ENCODE results near the gene MFSD6.
"Not testable (repeated sequence)": the region's sequence is repeated elsewhere in the genome, so short reads cannot be mapped to it uniquely, and the experiment has no call there.

The MFSD6 gene

DNA sequence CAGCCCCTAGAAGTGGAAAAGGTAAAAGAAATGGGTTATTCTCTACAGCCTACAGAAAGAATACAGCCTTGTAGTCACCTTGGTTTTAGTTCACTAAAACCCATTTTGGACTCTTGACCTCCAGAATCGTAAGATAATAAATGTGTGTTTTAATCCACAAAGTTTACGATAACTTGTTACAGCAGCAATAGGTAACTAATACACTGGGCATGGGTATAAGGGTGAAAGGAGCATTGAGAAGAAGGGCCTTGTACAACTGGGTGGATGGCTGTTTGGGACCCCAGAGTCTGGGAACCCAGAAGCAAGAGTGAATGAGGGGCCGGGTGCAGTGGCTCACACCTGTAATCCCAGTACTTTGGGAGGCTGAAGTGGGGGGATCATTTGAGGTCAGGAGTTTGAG, 2.2 kb upstream of the MFSD6 start:
- DNase-seq, result no peak

GRCh38 chr2:190406805-190407204, 1.4 kb upstream of the MFSD6 start:
- no peak for DNase-seq

DNA sequence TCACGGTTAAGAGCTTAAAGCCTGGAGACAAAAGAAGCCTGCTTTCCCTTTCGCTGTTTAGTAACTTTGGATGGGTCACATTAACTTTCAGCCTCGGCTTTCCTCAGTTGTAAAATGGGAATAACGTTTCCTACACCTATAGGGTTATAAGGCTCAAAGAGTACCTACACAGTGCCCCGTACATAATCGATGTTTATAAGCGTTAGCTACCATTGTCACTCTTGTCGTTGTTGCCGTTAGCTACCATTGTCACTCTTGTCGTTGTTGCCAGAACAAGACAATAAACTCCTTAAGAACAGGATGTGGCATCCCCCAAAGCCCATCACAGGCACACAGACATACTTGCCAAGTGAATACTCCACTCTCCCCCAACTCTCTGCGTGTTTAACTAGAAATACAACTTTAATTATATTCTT, 901 bp upstream of the MFSD6 start:
- DNase-seq, result no peak

GRCh38 chr2:190408538-190409271, 550 bp downstream of the MFSD6 start:
- DNase-seq, result peak; percentile 8

DNA sequence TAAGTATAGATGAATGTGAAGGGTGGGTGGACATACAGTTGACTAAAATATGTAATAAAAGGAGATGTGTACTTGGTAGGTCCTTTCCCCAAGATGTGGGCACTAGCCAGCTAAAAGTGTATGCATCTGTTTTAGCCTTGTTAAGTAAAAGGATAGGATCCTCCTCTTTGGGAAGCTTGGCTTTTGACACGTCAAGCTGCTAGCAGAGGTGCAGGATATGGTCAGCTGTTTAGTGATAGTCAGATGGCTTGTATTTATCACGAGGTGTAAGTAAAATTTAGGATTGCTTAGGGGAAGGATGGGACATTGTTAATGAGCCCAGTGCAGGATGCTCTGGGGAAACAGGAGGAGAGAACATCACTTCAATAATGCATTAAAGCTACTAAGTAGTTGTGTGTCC, 1.5 kb downstream of the MFSD6 start:
- no peak for DNase-seq

DNA sequence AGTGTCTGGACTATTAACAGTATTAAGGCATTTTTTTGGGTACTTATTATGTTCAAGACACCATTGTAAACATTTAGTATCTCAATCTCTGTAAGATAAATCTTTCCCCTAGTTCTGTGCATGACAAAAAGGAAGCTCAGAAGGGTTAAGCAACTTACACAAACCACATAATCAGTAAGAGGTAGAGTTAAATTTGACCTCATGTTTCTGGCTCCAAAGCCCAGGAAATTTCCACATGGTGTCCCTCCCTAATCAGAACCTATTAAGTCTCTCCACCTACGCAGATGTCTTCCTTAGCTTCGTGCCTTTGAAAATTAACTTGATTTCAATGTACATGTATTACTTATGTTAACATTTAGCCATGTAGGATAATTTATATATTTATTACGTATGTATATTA, 2.0 kb downstream of the MFSD6 start:
- no peak for DNase-seq

GRCh38 chr2:190412966-190413365, 4.8 kb downstream of the MFSD6 start:
- DNase-seq, result no peak

- no peak for DNase-seq
Observed at GRCh38 chr2:190413421-190413820, 5.3 kb downstream of the MFSD6 start.

DNA sequence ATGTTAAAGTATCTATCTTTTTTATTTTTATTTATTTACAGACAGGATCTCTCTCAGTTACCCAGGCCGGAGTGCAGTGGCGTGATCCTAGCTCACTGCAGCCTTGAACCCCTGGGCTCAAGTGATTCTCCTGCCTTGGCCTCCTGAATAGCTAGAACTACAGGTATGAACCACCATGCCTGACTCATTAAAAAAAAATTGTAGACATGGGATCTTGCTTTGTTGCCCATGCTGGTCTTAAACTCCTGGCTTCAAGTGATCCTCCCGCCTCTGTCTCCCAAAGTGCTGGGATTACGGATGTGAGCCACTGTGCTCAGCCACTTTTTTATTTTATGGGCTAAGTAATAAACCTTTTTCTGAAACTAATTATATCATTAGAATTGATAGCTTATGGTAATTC, 7.1 kb downstream of the MFSD6 start:
- no peak for DNase-seq

DNA sequence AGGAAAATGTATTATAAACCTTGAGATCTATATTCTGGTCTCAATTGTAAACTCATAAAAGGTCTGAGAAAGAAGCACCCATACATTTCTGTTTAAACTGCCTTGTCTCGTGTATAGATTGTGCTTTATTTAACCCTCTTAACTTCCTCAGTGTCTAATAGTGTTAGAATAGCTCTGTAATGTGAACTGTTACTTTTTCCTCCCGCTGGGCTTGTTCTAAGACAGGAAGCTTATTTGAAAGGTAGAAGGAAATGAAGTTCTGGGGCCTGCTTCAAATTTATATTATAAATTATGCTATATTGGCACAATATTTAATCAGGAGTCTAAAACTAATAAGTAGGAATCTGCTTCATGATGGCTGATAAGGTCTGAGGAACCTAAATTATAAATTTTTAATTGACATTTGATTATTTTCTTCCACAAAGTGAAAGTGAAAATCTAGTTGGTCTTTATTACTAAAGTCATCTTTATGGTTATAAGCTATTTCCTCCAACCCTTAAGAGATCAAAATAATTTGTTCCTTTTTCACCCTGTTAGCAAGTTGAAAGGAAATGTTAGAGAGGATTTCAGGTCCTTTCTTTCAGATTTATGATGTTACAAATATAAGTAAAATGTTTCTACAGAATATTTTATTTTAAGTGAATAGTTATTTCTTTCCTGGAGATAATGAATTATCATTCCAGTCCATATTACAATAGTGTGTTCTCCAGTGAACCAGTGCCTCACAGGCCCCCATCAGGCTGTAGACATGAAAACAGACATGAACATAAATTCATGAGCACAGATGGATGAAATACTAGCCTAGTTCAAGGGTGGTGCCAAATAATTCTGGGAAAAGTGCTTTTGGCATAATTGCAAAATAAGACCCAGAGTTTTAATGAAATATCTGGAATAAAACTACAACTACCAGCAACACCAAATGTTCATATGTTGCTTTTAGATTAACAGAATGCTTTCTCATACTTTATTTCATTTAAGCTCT, 7.9 kb downstream of the MFSD6 start:
- no peak for DNase-seq

- no peak for DNase-seq
Observed at GRCh38 chr2:190417045-190417842, 9.1 kb downstream of the MFSD6 start.

DNA sequence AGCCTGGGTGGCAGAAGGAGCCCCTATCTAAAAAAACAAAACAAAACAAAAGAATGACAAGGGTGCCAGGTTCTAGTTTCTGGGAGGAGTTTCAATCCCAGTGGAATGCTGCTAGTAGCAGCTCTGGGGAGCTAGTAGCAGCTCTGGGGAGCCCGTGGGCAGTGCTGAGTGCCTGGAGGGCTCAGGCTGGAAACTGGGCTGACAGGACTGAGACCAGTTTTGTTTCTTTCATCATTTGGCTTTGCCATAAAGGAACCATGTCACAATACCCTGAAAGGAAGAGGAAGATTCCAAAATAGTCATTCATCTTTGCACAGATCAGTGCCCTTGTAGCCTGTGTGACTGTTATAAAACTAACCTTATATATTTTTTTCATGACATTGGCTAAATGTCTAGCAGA, 10.6 kb downstream of the MFSD6 start:
- DNase-seq, result no peak

GRCh38 chr2:190420801-190421200, 12.6 kb downstream of the MFSD6 start:
- no peak for DNase-seq

- DNase-seq, result no peak
Observed at GRCh38 chr2:190425221-190425866, 17.2 kb downstream of the MFSD6 start.

GRCh38 chr2:190425883-190426658, 17.9 kb downstream of the MFSD6 start:
- no peak for DNase-seq

DNA sequence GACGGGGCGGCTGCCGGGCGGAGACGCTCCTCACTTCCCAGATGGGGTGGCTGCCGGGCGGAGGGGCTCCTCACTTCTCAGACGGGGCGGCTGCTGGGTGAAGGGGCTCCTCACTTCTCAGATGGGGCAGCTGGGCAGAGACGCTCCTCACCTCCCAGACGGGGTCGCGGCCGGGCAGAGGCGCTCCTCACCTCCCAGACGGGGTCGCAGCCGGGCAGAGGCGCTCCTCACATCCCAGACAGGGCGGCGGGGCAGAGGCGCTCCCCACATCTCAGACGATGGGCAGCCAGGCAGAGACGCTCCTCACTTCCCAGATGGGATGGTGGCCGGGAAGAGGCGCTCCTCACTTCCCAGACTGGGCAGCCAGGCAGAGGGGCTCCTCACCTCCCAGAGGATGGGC, 22.7 kb downstream of the MFSD6 start:
- DNase-seq, result not testable (repeated sequence)

DNA sequence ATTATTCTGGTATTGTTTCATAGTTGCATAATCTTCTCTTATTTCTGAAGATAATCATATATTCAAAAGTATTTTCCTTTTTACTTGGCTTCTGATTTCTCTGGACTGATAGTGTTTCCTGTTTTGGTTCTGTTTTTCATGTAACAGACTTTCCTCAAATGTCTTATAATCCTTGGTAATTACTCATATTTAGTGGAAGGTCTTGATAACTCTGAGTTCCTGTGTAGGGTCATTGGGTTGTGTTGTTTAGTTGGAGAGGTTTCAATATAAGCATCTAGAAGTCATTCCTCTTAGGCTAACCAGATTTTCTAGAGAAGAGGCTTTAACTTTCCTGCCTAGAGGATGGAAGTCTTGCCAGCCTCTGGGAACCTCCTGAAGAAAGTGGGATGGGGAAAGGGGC, 23.8 kb downstream of the MFSD6 start:
- DNase-seq, result no peak

DNA sequence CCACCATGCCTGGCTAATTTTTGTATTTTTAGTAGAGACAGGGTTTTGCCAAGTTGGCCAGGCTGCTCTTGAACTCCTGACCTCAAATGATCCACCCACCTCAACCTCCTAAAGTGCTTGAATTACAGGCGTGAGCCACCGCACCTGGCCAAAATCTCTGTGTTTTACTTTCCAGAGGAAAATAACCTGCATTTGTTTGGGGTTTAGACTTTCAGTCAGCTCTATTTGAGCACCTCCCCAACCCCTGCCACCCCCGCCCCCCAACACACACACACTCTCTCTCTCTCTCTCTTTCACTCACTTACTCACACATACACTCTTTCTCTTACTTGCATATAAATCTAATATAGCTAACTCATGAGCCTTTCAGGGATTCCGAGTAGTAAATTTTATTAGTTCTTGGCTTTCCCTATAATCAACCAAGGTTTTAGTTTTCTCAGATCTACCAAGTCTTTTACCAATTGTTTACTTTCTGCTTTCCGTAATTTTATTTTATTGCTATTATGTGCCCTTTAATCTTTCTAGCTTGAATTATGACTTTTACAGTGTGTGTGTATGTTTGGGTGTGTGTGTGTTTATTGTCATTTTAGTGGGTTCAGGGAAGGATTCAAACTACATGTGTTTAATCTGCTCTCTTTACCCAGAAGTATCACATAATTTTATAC, 24.5 kb downstream of the MFSD6 start:
- DNase-seq, result no peak

DNA sequence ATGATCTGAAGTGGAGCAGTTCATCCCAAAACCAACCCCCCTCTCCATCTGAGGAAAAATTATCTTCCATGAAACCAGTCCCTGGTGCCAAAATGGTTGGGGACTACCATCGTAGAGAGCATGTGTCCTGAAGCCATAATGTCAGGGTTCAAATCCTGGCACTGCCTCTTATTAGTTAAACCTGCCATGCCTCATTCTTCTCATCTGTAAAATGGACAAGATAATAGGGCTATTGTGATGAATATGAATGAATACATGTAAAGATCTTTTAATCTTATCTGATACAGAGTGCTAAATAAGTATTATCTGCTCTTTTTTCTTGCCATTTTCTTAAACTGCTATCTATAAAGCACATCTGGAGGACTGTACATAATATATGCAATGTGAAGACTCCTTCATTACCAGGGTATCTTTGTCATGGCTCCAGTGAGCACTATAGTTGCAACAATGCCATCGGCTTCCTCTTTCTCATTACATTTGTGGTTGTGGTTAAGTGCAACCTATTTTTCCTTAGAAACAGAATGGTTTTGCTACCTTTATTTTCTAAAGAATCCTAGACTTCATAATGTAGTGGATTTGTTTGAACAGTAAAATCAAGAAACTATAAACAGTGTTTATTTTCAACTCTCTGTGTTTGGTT, 27.0 kb downstream of the MFSD6 start:
- DNase-seq, result no peak

GRCh38 chr2:190436557-190436956, 28.4 kb downstream of the MFSD6 start:
- no peak for DNase-seq

- DNase-seq, result no peak
Observed at GRCh38 chr2:190440113-190440512, 32.0 kb downstream of the MFSD6 start.
